Superior temporal gyrus (tissue), 1 donor: ENCODE data around the gene FXR2.
"Not testable (repeated sequence)": the region's sequence is repeated elsewhere in the genome, so short reads cannot be mapped to it uniquely, and the experiment has no call there.

Experiments used
- DNase-seq: peaks from one replicate; pipeline ENCODE4 v3.0.0-alpha.2; 2016; ENCODE audit errors: extremely low spot score

Gene FXR2

GRCh38 chr17:7629939-7630571 lies 15.4 kb upstream of the FXR2 start, which contains the start of gene SHBG:
Gene SHBG, plus strand, starts transcription at chr17:7630135. Its CDS starts 38 bp downstream, at chr17:7630173.
- DNase-seq, result no peak

- peak; percentile 92 for DNase-seq
These were observed 12.8 kb upstream of the FXR2 start, which contains the start of gene SAT2 for GRCh38 chr17:7627250-7628121. Gene SAT2, minus strand, starts transcription at chr17:7627821. Its CDS starts 186 bp downstream, at chr17:7627635.

GRCh38 chr17:7626956-7627249 lies 12.2 kb upstream of the FXR2 start:
- peak; percentile 53 for DNase-seq

GRCh38 chr17:7626307-7626706 lies 11.6 kb upstream of the FXR2 start:
- DNase-seq, result no peak

GRCh38 chr17:7625749-7626148 lies 11.1 kb upstream of the FXR2 start:
- not testable (repeated sequence) for DNase-seq

GRCh38 chr17:7623661-7624060 lies 9.0 kb upstream of the FXR2 start:
- DNase-seq, result no peak

- no peak for DNase-seq
These were observed 6.1 kb upstream of the FXR2 start for GRCh38 chr17:7620835-7621234.

GRCh38 chr17:7618608-7619007 lies 3.9 kb upstream of the FXR2 start:
- DNase-seq, result no peak

- no peak for DNase-seq
These were observed 609 bp upstream of the FXR2 start for GRCh38 chr17:7615265-7615747.

GRCh38 chr17:7613769-7614424 lies 800 bp downstream of the FXR2 start:
- DNase-seq, result peak; percentile 12

GRCh38 chr17:7612294-7612640 lies 2.4 kb downstream of the FXR2 start:
- DNase-seq, result no peak

GRCh38 chr17:7611635-7612293 lies 2.9 kb downstream of the FXR2 start:
- DNase-seq, result no peak

GRCh38 chr17:7610641-7611040 lies 4.1 kb downstream of the FXR2 start:
- no peak for DNase-seq

- DNase-seq, result no peak
These were observed 8.4 kb downstream of the FXR2 start for GRCh38 chr17:7606280-7606679.

GRCh38 chr17:7597561-7597960 lies 17.1 kb downstream of the FXR2 start:
- not testable (repeated sequence) for DNase-seq

- no peak for DNase-seq
These were observed 21.4 kb downstream of the FXR2 start for GRCh38 chr17:7593296-7593695.

- DNase-seq, result no peak
These were observed 22.2 kb downstream of the FXR2 start for GRCh38 chr17:7592422-7593021.

- no peak for DNase-seq
These were observed 23.1 kb downstream of the FXR2 start for GRCh38 chr17:7591596-7591995.

- DNase-seq, result no peak
These were observed 24.0 kb downstream of the FXR2 start for GRCh38 chr17:7590743-7591142.

GRCh38 chr17:7589891-7590691 lies 24.6 kb downstream of the FXR2 start, which contains the start of gene SOX15:
Gene SOX15, minus strand, starts transcription at chr17:7590094. Its CDS starts 418 bp downstream, at chr17:7589676.
- no peak for DNase-seq
